CD4-positive, alpha-beta T cell (primary cell): ENCODE data around the gene TBCD. TPM values are rescaled to one million over a fixed set of nuclear protein-coding genes. Genes with fewer than 3 reads are reported as not detected.

Experiments
- ATAC-seq: fragments of 200-7000 bp; cut with Tn5 transposase; one replicate; pipeline ENCODE4 v1.10.0; 2022; ENCODE audit warnings: mild to moderate bottlenecking; ENCODE audit not compliant: poor library complexity
- CTCF ChIA-PET: fragments of 350-600 bp; sonication (Branson Sonifier 250); formaldehyde crosslinking; loops from one replicate; lab custom pipeline; 2021; ENCODE audit warnings: antibody characterized with exemption, inconsistent platforms; lab: Charles Lee
- POLR2A ChIA-PET: fragments of 350-600 bp; sonication (Branson Sonifier 250); formaldehyde crosslinking; loops from one replicate; lab custom pipeline; 2021; ENCODE audit warnings: antibody characterized with exemption, inconsistent platforms; lab: Charles Lee
- DNase-seq, 14 experiments: peaks; one replicate each; pipeline ENCODE4 v3.0.0-alpha.2; 2013 to 2020; ENCODE audit warnings: mixed read lengths in 2 of 14
- H3K27ac ChIP-seq, 2 donors: one replicate each; pipeline versions ENCODE4 v1.5.1 to v1.7.0; 2013; ENCODE audit warnings: low read length in 2 of 2, low read depth in 1 of 2, mild to moderate bottlenecking in 1 of 2
- H3K27me3 ChIP-seq, 2 experiments: 1 replicate in 1 of 2; 2 replicates in 1 of 2; pipeline versions ENCODE4 v1.6.1 to v1.7.0; 2013; ENCODE audit warnings: low read length in 2 of 2, control low read depth in 1 of 2, mild to moderate bottlenecking in 1 of 2, moderate library complexity in 1 of 2; ENCODE audit not compliant: insufficient read depth in 2 of 2, control insufficient read depth in 1 of 2
- H3K36me3 ChIP-seq: one replicate; pipeline ENCODE4 v1.6.1; 2013; ENCODE audit warnings: low read length, control low read depth; ENCODE audit not compliant: insufficient read depth
- H3K4me1 ChIP-seq: one replicate; pipeline ENCODE4 v1.6.1; 2013; ENCODE audit warnings: low read length, control low read depth; ENCODE audit not compliant: insufficient read depth
- H3K4me3 ChIP-seq: one replicate; pipeline ENCODE4 v1.5.1; 2013; ENCODE audit warnings: mild to moderate bottlenecking, low read length, moderate library complexity
- H3K9me3 ChIP-seq, 2 experiments: 1 replicate in 1 of 2; 2 replicates in 1 of 2; pipeline versions ENCODE4 v1.6.1 to v1.7.0; 2013; ENCODE audit warnings: low read length in 2 of 2, mild to moderate bottlenecking in 2 of 2, control low read depth in 1 of 2, moderate library complexity in 1 of 2; ENCODE audit not compliant: control insufficient read depth in 1 of 2, insufficient read depth in 1 of 2
- H3K27ac Mint-ChIP-seq: one replicate; pipeline ENCODE4 v1.8.0; 2020; ENCODE audit warnings: mixed read lengths
- H3K27me3 Mint-ChIP-seq: one replicate; pipeline ENCODE4 v1.8.0; 2021; ENCODE audit warnings: mixed read lengths
- H3K36me3 Mint-ChIP-seq: one replicate; pipeline ENCODE4 v1.8.0; 2021; ENCODE audit warnings: low read depth, mixed read lengths
- H3K4me1 Mint-ChIP-seq: one replicate; pipeline ENCODE4 v1.8.0; 2021; ENCODE audit warnings: low read depth, mixed read lengths
- H3K4me3 Mint-ChIP-seq: one replicate; pipeline ENCODE4 v1.8.0; 2020; ENCODE audit warnings: mild to moderate bottlenecking, mixed read lengths
- H3K9me3 Mint-ChIP-seq: one replicate; pipeline ENCODE4 v1.8.0; 2020; ENCODE audit warnings: mixed read lengths
- intact Hi-C, 2 experiments: fragments of 100-400 bp; cut with DNase I in 1 of 2; cut with micrococcal nuclease in 1 of 2; formaldehyde crosslinking; loops; one replicate each; pipeline versions ENCODE4 v1.15.1 to v1.9.0; 2023 to 2025; cut with DNase I, micrococcal nuclease
- total RNA-seq, 174 experiments: library from RNA in 2 of 174; stranded (reverse) in 2 of 174; gene quantifications; one replicate each; pipeline ENCODE4 v1.2.3 and lab custom pipeline; 2021 to 2026
- TF ChIP-seq, protein P1 (sequence below): fragments of 200-600 bp; IDR thresholded peaks from one replicate; pipeline ENCODE4 v1.8.0; 2022; ENCODE audit warnings: antibody characterized with exemption, mild to moderate bottlenecking

TBCD gene
- total RNA-seq, 2 experiments from 2014 or later, result 74.6 to 80.3 TPM

DNA sequence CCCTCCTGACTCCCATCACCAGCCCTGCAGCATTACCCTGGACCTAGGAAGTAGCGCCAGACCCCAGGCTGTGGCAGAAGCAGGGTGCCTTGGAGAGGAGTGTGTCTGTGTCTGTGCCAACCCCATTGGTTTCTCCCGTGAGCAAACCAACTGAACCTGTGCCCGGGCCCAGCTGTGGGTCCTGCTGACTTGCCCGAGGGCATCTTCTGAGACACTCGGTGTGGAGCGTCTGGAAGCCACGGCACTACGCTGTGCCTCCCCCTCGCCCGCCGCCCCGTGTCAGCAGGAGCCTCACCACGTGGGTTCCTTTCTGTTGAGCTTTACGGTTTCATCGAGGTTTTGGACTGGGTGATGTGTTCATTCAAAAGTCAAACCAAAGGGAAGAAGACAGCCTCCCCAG is 60.2 kb downstream of the TBCD start:
- Histone ChIP-seq H3K4me3 (no peak overlapping the region), H3K27ac (no peak overlapping the region), H3K4me1 (no peaks in the 10 kb centered on the region), H3K9me3 (no peaks in the 10 kb centered on the region), H3K27me3 (no peaks in the 10 kb centered on the region), H3K36me3 (peaks cover 35% of the 10 kb centered on the region)
- ATAC-seq, result no peak
- CTCF ChIA-PET, result no interaction called here
- Mint-ChIP-seq H3K4me1 (no peaks in the 10 kb centered on the region), H3K36me3 (peaks cover 63% of the 10 kb centered on the region), H3K27ac (no peak overlapping the region), H3K27me3 (no peaks in the 10 kb centered on the region), H3K9me3 (no peaks in the 10 kb centered on the region), H3K4me3 (no peak overlapping the region)
- intact Hi-C loops, result no loop called here
- POLR2A ChIA-PET, result no interaction called here
- DNase-seq, result no peak
- TF ChIP-seq, protein P1, sequence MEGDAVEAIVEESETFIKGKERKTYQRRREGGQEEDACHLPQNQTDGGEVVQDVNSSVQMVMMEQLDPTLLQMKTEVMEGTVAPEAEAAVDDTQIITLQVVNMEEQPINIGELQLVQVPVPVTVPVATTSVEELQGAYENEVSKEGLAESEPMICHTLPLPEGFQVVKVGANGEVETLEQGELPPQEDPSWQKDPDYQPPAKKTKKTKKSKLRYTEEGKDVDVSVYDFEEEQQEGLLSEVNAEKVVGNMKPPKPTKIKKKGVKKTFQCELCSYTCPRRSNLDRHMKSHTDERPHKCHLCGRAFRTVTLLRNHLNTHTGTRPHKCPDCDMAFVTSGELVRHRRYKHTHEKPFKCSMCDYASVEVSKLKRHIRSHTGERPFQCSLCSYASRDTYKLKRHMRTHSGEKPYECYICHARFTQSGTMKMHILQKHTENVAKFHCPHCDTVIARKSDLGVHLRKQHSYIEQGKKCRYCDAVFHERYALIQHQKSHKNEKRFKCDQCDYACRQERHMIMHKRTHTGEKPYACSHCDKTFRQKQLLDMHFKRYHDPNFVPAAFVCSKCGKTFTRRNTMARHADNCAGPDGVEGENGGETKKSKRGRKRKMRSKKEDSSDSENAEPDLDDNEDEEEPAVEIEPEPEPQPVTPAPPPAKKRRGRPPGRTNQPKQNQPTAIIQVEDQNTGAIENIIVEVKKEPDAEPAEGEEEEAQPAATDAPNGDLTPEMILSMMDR, result no peak

DNA sequence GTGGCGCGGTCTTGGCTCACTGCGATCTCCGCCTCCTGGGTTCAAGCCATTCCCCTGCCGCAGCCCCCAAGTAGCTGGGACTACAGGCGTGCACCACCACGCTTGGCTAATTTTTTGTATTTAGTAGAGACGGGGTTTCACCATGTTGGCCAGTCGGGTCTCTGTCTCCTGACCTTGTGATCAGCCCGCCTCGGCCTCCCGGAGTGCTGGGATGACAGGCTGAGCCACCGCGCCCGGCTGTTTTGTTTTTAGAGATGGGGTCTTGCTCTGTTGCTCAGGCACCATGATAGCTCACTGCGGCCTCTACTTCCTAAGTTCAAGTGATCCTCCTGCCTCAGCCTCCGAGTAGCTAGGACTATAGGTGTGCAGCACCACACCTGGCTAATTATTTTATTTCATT is 60.7 kb downstream of the TBCD start:
- TF ChIP-seq, protein P1, result no peak
- no peak for ATAC-seq

DNA sequence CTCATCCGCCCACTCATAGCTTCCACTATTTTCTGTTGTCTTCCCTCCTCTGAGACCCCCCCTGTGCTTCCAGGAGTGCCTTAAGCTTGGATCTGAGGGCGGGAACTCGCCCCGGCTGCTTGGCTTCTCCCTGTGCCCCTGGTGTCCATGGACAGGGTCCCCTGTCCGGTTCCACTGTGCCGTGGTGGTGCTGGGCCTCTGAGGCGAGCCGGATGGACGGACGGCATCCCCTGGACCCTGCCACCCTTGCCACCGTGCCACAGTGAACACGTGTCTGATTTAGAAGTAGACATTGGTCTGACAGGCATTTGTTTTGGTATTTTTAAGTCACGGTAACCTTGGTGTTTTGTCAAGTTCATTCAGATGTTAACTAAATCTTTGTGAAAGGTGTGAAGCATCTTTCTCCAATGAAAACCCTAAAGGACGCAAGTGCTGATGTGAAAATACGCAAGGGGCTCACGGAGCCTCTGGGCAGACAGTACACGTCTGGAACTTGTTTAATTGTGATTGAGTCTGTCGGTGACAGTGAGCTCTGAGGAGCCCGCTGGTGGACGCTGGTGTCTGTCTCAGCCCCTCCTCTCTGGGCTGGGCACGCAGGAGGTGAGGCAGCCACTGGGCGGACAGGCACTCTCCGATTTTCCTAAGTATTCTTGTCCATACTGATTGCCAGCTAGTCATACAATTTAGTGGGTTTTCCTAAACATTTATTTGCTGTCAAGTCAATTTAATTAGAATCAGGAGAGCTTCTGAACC is 61.6 kb downstream of the TBCD start:
- POLR2A ChIA-PET, result no interaction called here
- CTCF ChIA-PET, result no interaction called here
- Histone ChIP-seq H3K4me3 (no peak overlapping the region), H3K27me3 (no peaks in the 10 kb centered on the region), H3K9me3 (peaks cover 0 to 1% of the 10 kb centered on the region in 2 experiments), H3K4me1 (no peaks in the 10 kb centered on the region), H3K27ac (no peak overlapping the region), H3K36me3 (peaks cover 43% of the 10 kb centered on the region)
- DNase-seq, result no peak
- Mint-ChIP-seq H3K4me1 (no peaks in the 10 kb centered on the region), H3K9me3 (no peaks in the 10 kb centered on the region), H3K36me3 (peaks cover 67% of the 10 kb centered on the region), H3K27me3 (no peaks in the 10 kb centered on the region), H3K27ac (no peak overlapping the region), H3K4me3 (no peak overlapping the region)
- TF ChIP-seq, protein P1, result no peak
- intact Hi-C loops, result no loop called here
- no peak for ATAC-seq

More for the DNA sequence above, 60.7 kb downstream of the TBCD start:
- POLR2A ChIA-PET, result no interaction called here
- Histone ChIP-seq H3K27me3 (no peaks in the 10 kb centered on the region), H3K9me3 (no peaks in the 10 kb centered on the region), H3K4me1 (no peaks in the 10 kb centered on the region), H3K27ac (no peak overlapping the region), H3K4me3 (no peak overlapping the region), H3K36me3 (peaks cover 40% of the 10 kb centered on the region)
- CTCF ChIA-PET, result no interaction called here
- intact Hi-C loops, result no loop called here
- H3K4me3 Mint-ChIP-seq, result no peak overlapping the region
- no peaks in the 10 kb centered on the region for H3K27me3 Mint-ChIP-seq
- peaks cover 63% of the 10 kb centered on the region for H3K36me3 Mint-ChIP-seq
- H3K9me3 Mint-ChIP-seq, result no peaks in the 10 kb centered on the region
- DNase-seq, result no peak
- H3K27ac Mint-ChIP-seq, result no peak overlapping the region
- no peaks in the 10 kb centered on the region for H3K4me1 Mint-ChIP-seq
